Measurements from ENCODE around the gene CXCR5.
"Not testable (repeated sequence)": the region's sequence is repeated elsewhere in the genome, so short reads cannot be mapped to it uniquely, and the experiment has no call there.

Gene CXCR5, protein sequence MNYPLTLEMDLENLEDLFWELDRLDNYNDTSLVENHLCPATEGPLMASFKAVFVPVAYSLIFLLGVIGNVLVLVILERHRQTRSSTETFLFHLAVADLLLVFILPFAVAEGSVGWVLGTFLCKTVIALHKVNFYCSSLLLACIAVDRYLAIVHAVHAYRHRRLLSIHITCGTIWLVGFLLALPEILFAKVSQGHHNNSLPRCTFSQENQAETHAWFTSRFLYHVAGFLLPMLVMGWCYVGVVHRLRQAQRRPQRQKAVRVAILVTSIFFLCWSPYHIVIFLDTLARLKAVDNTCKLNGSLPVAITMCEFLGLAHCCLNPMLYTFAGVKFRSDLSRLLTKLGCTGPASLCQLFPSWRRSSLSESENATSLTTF

DNA sequence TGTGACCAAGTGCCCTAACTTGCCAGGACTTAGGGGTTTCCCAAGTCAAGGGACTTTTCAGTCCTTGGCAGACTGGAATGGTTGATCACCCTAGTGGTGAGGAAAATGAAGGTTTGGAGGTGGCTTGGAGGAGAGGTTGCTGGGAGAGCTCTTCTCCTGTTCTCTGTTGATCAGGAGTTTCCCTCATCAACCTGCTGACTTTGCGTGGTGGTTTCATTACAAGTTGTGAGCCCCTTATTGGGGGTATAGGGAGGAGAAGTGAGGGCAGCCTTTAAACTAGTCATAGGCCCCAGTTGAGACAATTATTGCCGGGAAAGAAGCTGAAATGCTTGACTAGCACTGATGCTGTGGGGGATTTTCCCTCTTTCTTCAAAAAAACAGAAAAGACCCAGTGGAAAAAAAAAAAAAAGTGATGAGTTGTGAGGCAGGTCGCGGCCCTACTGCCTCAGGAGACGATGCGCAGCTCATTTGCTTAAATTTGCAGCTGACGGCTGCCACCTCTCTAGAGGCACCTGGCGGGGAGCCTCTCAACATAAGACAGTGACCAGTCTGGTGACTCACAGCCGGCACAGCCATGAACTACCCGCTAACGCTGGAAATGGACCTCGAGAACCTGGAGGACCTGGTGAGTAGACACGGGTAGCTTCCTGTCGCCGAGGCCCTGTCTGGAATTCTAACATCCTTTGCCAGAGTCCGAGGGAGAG lies at the start of gene CXCR5:
Gene CXCR5, plus strand, starts transcription at position 525 of the 704 bp plus-strand sequence. Its CDS starts 50 bp downstream, at position 575.
- DNase-seq (ENCODE audit: low spot score), result peak; percentile 83

GRCh38 chr11:118834427-118835028 lies 49.2 kb upstream of the CXCR5 start:
- DNase-seq (ENCODE audit: low spot score), result no peak

GRCh38 chr11:118837868-118838267 lies 45.8 kb upstream of the CXCR5 start:
- DNase-seq (ENCODE audit: low spot score), result no peak

DNA sequence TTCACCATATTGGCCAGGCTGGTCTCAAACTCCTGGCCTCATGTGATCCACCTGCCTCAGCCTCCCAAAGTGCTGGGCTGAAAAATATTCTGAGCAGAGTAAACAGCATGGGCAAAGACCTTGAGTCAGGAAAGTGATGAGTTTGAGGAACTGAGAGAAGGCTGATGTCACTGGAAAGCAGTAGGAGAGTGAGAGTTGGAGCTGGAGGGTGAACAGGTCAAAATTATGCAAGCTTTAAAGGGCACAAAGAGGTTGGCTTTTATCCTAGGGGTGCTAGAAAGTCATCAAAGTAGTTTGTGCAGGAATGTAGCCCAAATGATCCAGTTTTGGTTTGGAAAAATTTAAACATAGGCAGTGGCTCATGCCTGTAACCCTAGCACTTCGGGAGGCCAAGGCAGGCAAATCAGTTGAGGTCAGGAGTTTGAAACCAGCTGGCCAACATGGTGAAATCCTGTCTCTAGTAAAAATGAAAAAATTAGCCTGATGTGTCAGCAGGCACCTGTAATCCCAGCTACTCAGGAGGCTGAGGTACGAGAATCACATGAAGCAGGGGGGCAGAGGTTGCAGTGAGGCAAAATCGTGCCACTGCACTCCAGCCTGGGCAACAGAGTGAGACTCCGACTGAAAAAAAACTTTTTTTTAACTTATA lies 44.7 kb upstream of the CXCR5 start:
- DNase-seq (ENCODE audit: low spot score), result no peak

DNA sequence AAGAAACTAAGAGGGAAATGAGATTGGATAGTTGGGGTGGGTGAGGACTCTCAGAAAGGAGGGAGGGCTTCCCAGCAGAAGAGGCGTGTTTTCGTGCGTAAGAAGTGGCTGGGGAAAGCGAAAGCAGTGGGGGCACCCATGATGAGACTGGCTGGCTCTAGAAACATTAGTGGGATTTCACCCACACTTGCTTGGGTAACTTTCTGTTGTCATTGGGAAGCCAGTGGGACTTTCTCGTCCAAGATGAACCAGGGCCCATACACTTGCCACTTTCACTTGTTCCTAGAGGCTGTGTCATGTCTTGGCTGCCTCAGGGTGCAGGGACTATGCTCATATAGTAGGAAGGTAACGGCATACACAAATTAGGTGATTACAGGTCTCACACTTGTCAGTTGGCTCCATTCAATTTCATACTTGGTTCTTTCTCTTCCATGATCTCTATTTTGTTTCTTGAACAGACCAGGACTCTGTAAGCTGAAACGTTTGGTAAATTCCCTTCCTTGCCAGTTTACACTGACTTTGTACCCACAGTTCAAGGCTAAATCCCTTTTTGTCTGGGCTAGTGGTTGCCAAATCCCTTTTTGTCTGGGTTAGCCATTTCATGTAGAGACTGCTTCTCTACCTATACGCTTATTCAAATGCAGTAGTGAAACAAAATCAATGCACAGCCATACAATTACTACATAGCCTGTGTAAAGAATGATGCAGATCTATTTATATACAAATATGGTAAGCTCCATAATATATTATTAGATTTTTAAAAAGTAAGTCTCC lies 42.0 kb upstream of the CXCR5 start:
- DNase-seq (ENCODE audit: low spot score), result peak; percentile 55

- DNase-seq (ENCODE audit: low spot score), result no peak
Observed at GRCh38 chr11:118842369-118842768, 41.3 kb upstream of the CXCR5 start.

DNA sequence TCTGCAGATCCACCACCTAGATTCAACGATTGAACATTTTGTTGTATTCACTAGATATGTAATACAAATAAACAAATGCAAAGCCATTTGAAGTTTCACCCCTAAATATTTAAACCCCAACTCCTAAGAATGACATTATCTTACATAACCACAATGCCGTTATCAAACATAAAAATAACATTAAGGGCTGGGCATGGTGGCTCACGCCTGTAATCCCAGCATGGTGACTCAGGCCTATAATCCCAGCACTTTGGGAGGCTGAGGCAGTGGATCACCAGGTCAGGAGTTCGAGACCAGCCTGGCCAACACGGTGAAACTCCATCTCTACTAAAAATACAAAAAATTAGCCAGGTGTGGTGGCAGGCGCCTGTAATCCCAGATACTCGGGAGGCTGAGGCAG lies 40.8 kb upstream of the CXCR5 start:
- DNase-seq (ENCODE audit: low spot score), result not testable (repeated sequence)

DNA sequence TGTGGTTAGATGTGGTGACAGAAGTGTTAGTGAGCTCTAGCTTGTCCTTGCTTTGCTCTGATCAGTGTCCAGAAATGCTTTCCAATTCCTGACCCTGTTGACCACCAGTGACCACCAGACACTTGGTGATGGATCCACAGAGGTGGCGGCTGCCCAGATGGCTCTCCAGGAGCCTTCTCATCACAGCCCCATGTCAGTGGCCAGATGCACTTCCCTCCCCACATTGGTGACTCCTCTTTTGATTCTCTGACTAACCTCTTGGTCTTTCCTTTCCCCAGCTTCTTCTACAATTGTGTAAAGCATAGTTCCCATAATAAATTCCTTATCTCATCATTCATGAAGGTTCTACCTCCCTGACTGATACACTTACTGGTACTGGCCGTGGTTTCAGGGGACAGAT lies 40.1 kb upstream of the CXCR5 start:
- no peak for DNase-seq (ENCODE audit: low spot score)

GRCh38 chr11:118845369-118845768 lies 38.3 kb upstream of the CXCR5 start:
- DNase-seq (ENCODE audit: low spot score), result no peak

GRCh38 chr11:118846181-118846935 lies 37.3 kb upstream of the CXCR5 start:
- no peak for DNase-seq (ENCODE audit: low spot score)

- DNase-seq (ENCODE audit: low spot score), result no peak
Observed at GRCh38 chr11:118849825-118850224, 33.9 kb upstream of the CXCR5 start.

- DNase-seq (ENCODE audit: low spot score), result peak; percentile 66
Observed at GRCh38 chr11:118851970-118852369, 31.7 kb upstream of the CXCR5 start.

- no peak for DNase-seq (ENCODE audit: low spot score)
Observed at GRCh38 chr11:118853678-118854077, 30.0 kb upstream of the CXCR5 start.

DNA sequence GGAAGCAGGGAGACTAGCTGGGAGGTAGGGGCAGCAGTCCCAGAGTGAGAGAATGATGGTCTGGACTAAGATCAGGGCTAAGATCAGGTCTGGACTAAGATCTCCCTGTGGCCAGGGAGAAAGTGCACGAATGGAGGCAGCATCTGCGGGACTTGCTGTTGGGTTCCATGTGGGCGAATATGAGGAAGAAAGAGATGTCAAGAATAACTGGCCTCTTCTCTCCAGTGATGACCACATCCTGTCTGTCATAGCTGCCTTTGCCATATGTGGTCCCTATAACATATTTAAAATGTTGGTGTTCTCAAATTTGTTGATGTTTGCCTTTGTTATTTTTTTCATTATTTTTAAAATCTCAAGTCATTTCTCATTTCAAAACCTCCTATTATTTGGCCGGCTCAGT lies 27.4 kb upstream of the CXCR5 start:
- DNase-seq (ENCODE audit: low spot score), result no peak

GRCh38 chr11:118857385-118857784 lies 26.3 kb upstream of the CXCR5 start:
- DNase-seq (ENCODE audit: low spot score), result no peak

- no peak for DNase-seq (ENCODE audit: low spot score)
Observed at GRCh38 chr11:118859973-118860372, 23.7 kb upstream of the CXCR5 start.

DNA sequence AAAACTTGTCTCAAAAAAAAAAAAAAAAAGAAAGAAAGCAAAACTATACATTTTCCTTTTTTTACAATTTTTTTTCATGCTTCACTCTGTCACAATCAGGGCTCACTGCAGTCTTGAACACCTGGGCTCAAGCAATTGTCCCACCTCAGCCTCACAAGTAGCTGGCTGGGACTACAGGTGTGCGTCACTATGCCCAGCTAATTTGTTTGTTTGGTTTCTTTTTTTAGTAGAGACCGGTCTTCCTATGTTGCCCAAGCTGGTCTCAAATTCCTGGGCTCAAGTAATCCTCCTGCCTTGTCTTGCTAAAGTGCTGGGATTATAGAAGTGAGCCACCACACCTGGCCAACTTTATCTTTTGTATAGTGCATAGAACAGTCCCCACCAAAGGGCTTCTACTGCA lies 15.0 kb upstream of the CXCR5 start:
- DNase-seq (ENCODE audit: low spot score), result no peak

GRCh38 chr11:118870396-118871343 lies 13.0 kb upstream of the CXCR5 start:
- DNase-seq (ENCODE audit: low spot score), result peak; percentile 83

DNA sequence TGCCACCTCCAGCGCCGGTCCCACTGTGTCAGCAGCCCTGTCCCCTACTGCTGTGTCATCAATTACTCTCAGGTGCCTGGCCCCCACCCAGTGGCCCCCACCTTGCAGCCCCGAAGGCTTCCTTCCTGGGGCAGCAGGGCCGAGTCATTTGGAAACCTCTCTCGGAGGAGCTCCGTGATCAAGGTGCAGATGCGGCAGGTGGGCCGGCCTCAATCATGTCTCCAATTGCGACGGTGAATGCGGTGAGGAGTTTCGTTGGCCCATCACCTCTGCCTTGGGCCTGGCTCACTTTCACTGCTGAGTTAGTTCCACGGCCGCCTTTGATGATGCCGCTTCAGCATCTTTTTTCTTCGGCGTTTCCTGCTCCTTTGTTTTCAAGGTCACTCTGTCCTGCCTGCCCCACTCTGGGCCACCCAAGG lies 11.3 kb upstream of the CXCR5 start:
- no peak for DNase-seq (ENCODE audit: low spot score)

GRCh38 chr11:118873804-118874203 lies 9.9 kb upstream of the CXCR5 start:
- no peak for DNase-seq (ENCODE audit: low spot score)
